A549 (cell line): ENCODE results near the gene SETD2. TPM values are rescaled to one million over a fixed set of nuclear protein-coding genes. Genes with fewer than 3 reads are reported as not detected.
A peak's percentile ranks its signal among the peaks of the same experiment; 100 is the strongest.

Experiments
- ATAC-seq, 2 experiments: fragments of 200-7000 bp in 1 of 2; fragments of >200 bp in 1 of 2; cut with Nextera tagmentation in 1 of 2; cut with Tn5 transposase in 1 of 2; 3 replicates each; pipeline versions ENCODE4 v1.8.0 to v1.9.1; 2018 to 2020; ENCODE audit warnings: mild to moderate bottlenecking in 1 of 2, moderate library complexity in 1 of 2
- CTCF ChIA-PET: fragments of 300-600 bp; sonication (Branson Sonifier 250); formaldehyde crosslinking; extraction: SDS; loops from one replicate; lab custom pipeline; 2021; ENCODE audit warnings: antibody characterized with exemption, inconsistent platforms; lab: Yijun Ruan, JAX
- POLR2A ChIA-PET: fragments of 350-600 bp; formaldehyde crosslinking; extraction: SDS; loops from one replicate; lab custom pipeline; 2021; ENCODE audit warnings: antibody characterized with exemption, inconsistent platforms; lab: Yijun Ruan, JAX
- DNase-seq, 2 experiments: peaks; one replicate each; pipeline versions ENCODE4 v3.0.0 to v3.0.0-alpha.2; 2011 to 2016; ENCODE audit warnings: low read depth in 1 of 2, low spot score in 1 of 2
- FAIRE-seq: peaks from 2 replicates; lab custom pipeline; 2011; peaks lifted over from hg19 to GRCh38; lab: Jason Lieb, UNC
- H3K27ac ChIP-seq, 2 experiments: fragments of >200 bp; sonication (Bioruptor Twin); formaldehyde crosslinking; 3 replicates each; pipeline ENCODE4 v1.5.1; 2016 to 2017
- H3K4me1 ChIP-seq: fragments of >200 bp; sonication (Bioruptor Twin); formaldehyde crosslinking; 3 replicates; pipeline ENCODE4 v1.6.1; 2016
- H3K4me2 ChIP-seq: fragments of >200 bp; sonication (Bioruptor Twin); formaldehyde crosslinking; 3 replicates; pipeline ENCODE4 v1.6.1; 2016
- H3K4me3 ChIP-seq: fragments of >200 bp; sonication (Bioruptor Twin); formaldehyde crosslinking; 3 replicates; pipeline ENCODE4 v1.5.1; 2016
- H3K9me3 ChIP-seq: fragments of >200 bp; sonication (Bioruptor Twin); formaldehyde crosslinking; 3 replicates; pipeline ENCODE4 v1.6.1; 2016
- BHLHE40 ChIP-seq: IDR thresholded peaks from 2 replicates; pipeline ENCODE4 v1.6.1; 2012; ENCODE audit warnings: low read depth, low read length, inconsistent platforms
- CHD2 ChIP-seq: fragments of 150-350 bp; IDR thresholded peaks from 2 replicates; pipeline ENCODE4 v1.6.1; 2014; ENCODE audit warnings: low read length; ENCODE audit not compliant: partially characterized antibody
- CHD4 ChIP-seq: fragments of 200-600 bp; sonication (generic); IDR thresholded peaks from 2 replicates; pipeline ENCODE4 v1.6.1; 2016; ENCODE audit warnings: antibody characterized with exemption, mild to moderate bottlenecking, borderline replicate concordance
- EHMT2 ChIP-seq: fragments of 200-600 bp; sonication (generic); IDR thresholded peaks from 2 replicates; pipeline ENCODE4 v1.6.1; 2016; ENCODE audit warnings: antibody characterized with exemption, low read depth, mild to moderate bottlenecking, moderate library complexity
- ELK1 ChIP-seq: fragments of 150-350 bp; IDR thresholded peaks from 2 replicates; pipeline ENCODE4 v1.6.1; 2014; ENCODE audit warnings: low read depth, mild to moderate bottlenecking, low read length
- EP300 ChIP-seq, 2 experiments: fragments of >200 bp; sonication (Bioruptor Twin); formaldehyde crosslinking; IDR thresholded peaks; 2 replicates in 1 of 2; 3 replicates in 1 of 2; pipeline ENCODE4 v1.6.1; 2016 to 2017
- HDAC2 ChIP-seq: fragments of 200-600 bp; sonication (generic); IDR thresholded peaks from 2 replicates; pipeline ENCODE4 v1.6.1; 2016
- HOXA7 ChIP-seq: fragments of 250-450 bp; sonication (Bioruptor Pico); IDR thresholded peaks from 2 replicates; pipeline ENCODE4 v1.5.0; 2020; ENCODE audit warnings: mild to moderate bottlenecking, moderate library complexity
- JUN ChIP-seq, 2 experiments: fragments of >200 bp; sonication (Bioruptor Twin); formaldehyde crosslinking; IDR thresholded peaks; 2 replicates in 1 of 2; 3 replicates in 1 of 2; pipeline ENCODE4 v1.6.1; 2016 to 2017
- JUNB ChIP-seq: fragments of >200 bp; sonication (Bioruptor Twin); formaldehyde crosslinking; IDR thresholded peaks from 2 replicates; pipeline ENCODE4 v1.6.1; 2016
- MAFK ChIP-seq: fragments of 450-650 bp; IDR thresholded peaks from 2 replicates; pipeline ENCODE4 v1.6.1; 2014; ENCODE audit not compliant: partially characterized antibody
- NFE2L2 ChIP-seq: fragments of 150-350 bp; conservative IDR thresholded peaks from 2 replicates; pipeline ENCODE4 v1.6.1; 2014; ENCODE audit warnings: low read length
- NR3C1 ChIP-seq: fragments of >200 bp; sonication (Bioruptor Twin); formaldehyde crosslinking; IDR thresholded peaks from 3 replicates; pipeline ENCODE4 v1.6.1; 2017
- POLR2A ChIP-seq: IDR thresholded peaks from 2 replicates; pipeline ENCODE4 v1.6.1; 2012; ENCODE audit warnings: mild to moderate bottlenecking, low read length
- RARB ChIP-seq: fragments of 250-450 bp; sonication (Bioruptor Pico); IDR thresholded peaks from 2 replicates; pipeline ENCODE4 v1.8.0; 2021; ENCODE audit warnings: mild to moderate bottlenecking, moderate library complexity
- REST ChIP-seq: fragments of 200-600 bp; sonication (generic); IDR thresholded peaks from 2 replicates; pipeline ENCODE4 v1.6.1; 2016; ENCODE audit warnings: antibody characterized with exemption, mild to moderate bottlenecking, moderate library complexity
- RFX5 ChIP-seq: fragments of 450-650 bp; IDR thresholded peaks from 2 replicates; pipeline ENCODE4 v1.7.1; 2014; ENCODE audit warnings: antibody characterized with exemption, mild to moderate bottlenecking, moderate library complexity
- SMC3 ChIP-seq: fragments of >200 bp; sonication (Bioruptor Twin); formaldehyde crosslinking; IDR thresholded peaks from 3 replicates; pipeline ENCODE4 v1.6.1; 2018; ENCODE audit warnings: inconsistent platforms
- ZFP36 ChIP-seq: fragments of 450-650 bp; IDR thresholded peaks from 2 replicates; pipeline ENCODE4 v1.6.1; 2014; ENCODE audit warnings: borderline replicate concordance; ENCODE audit not compliant: partially characterized antibody
- WGBS: methylation state at CpG from one replicate; pipeline ENCODE4 v1.1.6; 2017; ENCODE audit errors: missing lambda C conversion rate; 5-methylcytosine and 5-hydroxymethylcytosine counted together
- polyA plus RNA-seq, 4 experiments: library from polyadenylated mRNA; depleted of rRNA in 3 of 4; stranded (reverse); fragments of >200 nt; fragmentation: RNase III in 1 of 4; extraction: RNeasy Plus Mini Kit Qiagen cat#74134 plus additional on column Dnase treatment in 1 of 4; gene quantifications; 2 replicates in 3 of 4; 3 replicates in 1 of 4; pipeline ENCODE4 v1.2.3, GENCODE V29; 2011 to 2017
- TF ChIP-seq, protein P1 (sequence below): IDR thresholded peaks from 2 replicates; pipeline ENCODE4 v1.6.1; 2012
- TF ChIP-seq, protein P2 (sequence below): fragments of 250-450 bp; sonication (Bioruptor Pico); IDR thresholded peaks from 2 replicates; pipeline ENCODE4 v1.5.0; 2020; ENCODE audit warnings: low read depth, mild to moderate bottlenecking, moderate library complexity

SETD2 gene
- polyA plus RNA-seq, 2 of the 4 experiments (the other 2 are of a cell fraction): 16.8 to 26.1 TPM

- peak overlapping the region; percentile 92 for H3K4me3 ChIP-seq
- H3K27ac ChIP-seq: peak overlapping the region; percentile 91 to 97
- POLR2A ChIA-PET: interaction anchor here (0.6 to 2.0 kb wide), 9 partner anchors 11 to 184 kb away, joined by 3 to 5 read pairs (median 4); partner anchors contain the start of gene SETD2
- no peak for TF ChIP-seq RFX5
- TF ChIP-seq, protein P1, sequence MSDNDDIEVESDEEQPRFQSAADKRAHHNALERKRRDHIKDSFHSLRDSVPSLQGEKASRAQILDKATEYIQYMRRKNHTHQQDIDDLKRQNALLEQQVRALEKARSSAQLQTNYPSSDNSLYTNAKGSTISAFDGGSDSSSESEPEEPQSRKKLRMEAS: no peak; the same call in 1 of the 2 replicates
- TF ChIP-seq MAFK: no peak
- no peak for TF ChIP-seq NFE2L2
- no peak for TF ChIP-seq JUNB
- TF ChIP-seq RARB (CRISPR knock-in tag): no peak
- no peaks in the 10 kb centered on the region for H3K9me3 ChIP-seq
- peak overlapping the region; percentile 82 for H3K4me2 ChIP-seq
- WGBS: 0% methylated on average over 1 of the region's 40 CpGs
- FAIRE-seq: no peak
- H3K4me1 ChIP-seq: peaks cover 38% of the 10 kb centered on the region
- CTCF ChIA-PET: interaction anchor here (1.0 to 1.7 kb wide), 7 partner anchors 12 to 275 kb away, joined by 3 to 7 read pairs (median 4); no protein-coding TSS in a partner anchor
- ATAC-seq: no peak; a peak in 1 of 6 replicates
- DNase-seq: no peak
Observed at GRCh38 chr3:46979958-46980497, 183.9 kb downstream of the SETD2 start.

DNA sequence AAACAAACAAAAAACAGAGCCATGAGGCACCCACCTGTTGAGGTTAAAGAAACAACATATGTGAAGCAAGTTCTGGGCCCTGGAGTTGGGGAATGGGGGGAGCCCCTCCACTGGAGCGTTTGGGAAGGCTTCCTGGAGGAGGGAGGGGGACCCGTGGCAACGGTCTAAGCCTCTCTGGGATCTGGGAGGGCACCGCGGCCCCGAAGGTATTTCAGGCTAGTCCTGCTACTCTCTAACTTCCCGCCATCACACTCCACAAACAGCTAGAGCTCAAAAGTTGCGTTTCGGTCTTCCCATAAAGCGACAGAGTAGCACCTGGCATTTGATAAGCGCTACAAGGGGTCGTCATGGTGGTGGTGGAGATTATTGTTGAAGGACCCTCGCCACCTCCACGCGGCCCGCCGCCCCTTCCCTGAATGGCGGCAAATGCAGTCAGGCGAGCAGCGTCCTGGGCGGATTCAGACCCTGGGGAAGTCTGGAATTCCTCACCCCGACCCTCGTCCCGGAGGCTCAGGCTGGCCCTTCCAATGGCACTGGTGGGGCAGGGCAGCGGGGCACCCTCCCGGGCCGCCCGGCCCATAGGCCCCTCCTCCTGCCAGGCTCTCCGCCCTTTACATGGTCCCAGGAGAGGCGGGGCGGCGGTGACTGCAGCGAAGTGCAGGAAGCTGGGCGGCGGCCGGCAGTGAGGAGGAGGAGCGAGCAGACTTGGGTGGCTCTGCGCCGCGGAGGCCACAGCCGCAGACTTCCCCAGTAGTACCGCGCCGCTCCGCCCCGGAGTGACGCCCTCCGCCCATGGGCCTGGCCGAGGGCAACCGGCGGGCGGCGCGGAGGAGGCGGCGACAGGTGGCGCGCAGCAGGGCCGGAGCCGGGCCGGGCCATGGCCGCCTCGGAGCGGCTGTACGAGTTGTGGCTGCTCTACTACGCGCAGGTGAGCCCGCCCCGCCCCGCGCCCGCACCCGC lies 184.6 kb downstream of the SETD2 start, which contains the start of gene NBEAL2:
TSS of gene NBEAL2 (plus strand) at position 682 of the 960 bp plus-strand sequence. CDS start at position 878, 196 bp downstream.
- peak within 1 kb of the TSS; percentile 82 for H3K4me2 ChIP-seq
- DNase-seq (peak; percentile 82 to 91), ATAC-seq (peak; percentile 79 to 91), FAIRE-seq (no peak)
- no peaks in the 10 kb centered on the region for H3K9me3 ChIP-seq
- peak within 1 kb of the TSS; percentile 92 for H3K4me3 ChIP-seq
- CTCF ChIA-PET: interaction anchor here (1.0 to 1.8 kb wide), 9 partner anchors 13 to 274 kb away, joined by 3 to 7 read pairs (median 3); no protein-coding TSS in a partner anchor
- H3K4me1 ChIP-seq: peaks cover 44% of the 10 kb centered on the region
- POLR2A ChIA-PET: interaction anchor here (0.6 to 2.0 kb wide), 9 partner anchors 12 to 184 kb away, joined by 3 to 5 read pairs (median 4); partner anchors contain the start of gene SETD2
- TF ChIP-seq CHD2 (no peak), ZFP36 (peak; percentile 93), POLR2A (peak; percentile 31)
- TF ChIP-seq, protein P1: peak; percentile 46; the same call in 1 of the 2 replicates
- peak within 1 kb of the TSS; percentile 91 to 97 for H3K27ac ChIP-seq
- 12% methylated on average over 12 of the region's 73 CpGs for WGBS

GRCh38 chr3:46978381-46978780 lies 185.5 kb downstream of the SETD2 start:
- no peak for FAIRE-seq
- ChIA-PET CTCF (interaction anchor here (0.9 to 1.8 kb wide), 5 partner anchors 31 to 69 kb away, joined by 3 read pairs; no protein-coding TSS in a partner anchor), POLR2A (interaction anchor here (0.9 to 2.0 kb wide), 3 partner anchors 43 to 185 kb away, joined by 3 to 5 read pairs (median 4); partner anchors contain the start of gene SETD2)
- Histone ChIP-seq H3K4me3 (no peak overlapping the region), H3K27ac (peak overlapping the region; percentile 91 to 97), H3K9me3 (no peaks in the 10 kb centered on the region), H3K4me2 (peak overlapping the region; percentile 81), H3K4me1 (peaks cover 44% of the 10 kb centered on the region)
- no peak for ATAC-seq
- TF ChIP-seq REST (no peak), ELK1 (no peak), CHD4 (no peak), HDAC2 (no peak), HOXA7 (no peak), SMC3 (no peak), EHMT2 (no peak), NR3C1 (no peak), EP300 (IDR thresholded peaks at IDR 0.05) (no peak), JUN (IDR thresholded peaks at IDR 0.05) (no peak), ZFP36 (no peak), BHLHE40 (no peak)
- TF ChIP-seq, protein P2, sequence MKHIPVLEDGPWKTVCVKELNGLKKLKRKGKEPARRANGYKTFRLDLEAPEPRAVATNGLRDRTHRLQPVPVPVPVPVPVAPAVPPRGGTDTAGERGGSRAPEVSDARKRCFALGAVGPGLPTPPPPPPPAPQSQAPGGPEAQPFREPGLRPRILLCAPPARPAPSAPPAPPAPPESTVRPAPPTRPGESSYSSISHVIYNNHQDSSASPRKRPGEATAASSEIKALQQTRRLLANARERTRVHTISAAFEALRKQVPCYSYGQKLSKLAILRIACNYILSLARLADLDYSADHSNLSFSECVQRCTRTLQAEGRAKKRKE (CRISPR knock-in tag): no peak
- DNase-seq: no peak
- WGBS: 96% methylated on average over 7 of the region's 9 CpGs
